Nephron progenitor cell (in vitro differentiated cells): ENCODE results near the gene CHST13.

Experiments used
- DNase-seq: peaks from one replicate; pipeline ENCODE4 v3.0.0; 2021
- H3K27ac Mint-ChIP-seq: 2 replicates; pipeline ENCODE4 v1.8.0; 2021; ENCODE audit warnings: mild to moderate bottlenecking, moderate library complexity, mixed read lengths
- H3K27me3 Mint-ChIP-seq: 2 replicates; pipeline ENCODE4 v1.8.0; 2021; ENCODE audit warnings: mild to moderate bottlenecking, low read depth, mixed read lengths; ENCODE audit not compliant: poor library complexity
- H3K36me3 Mint-ChIP-seq: 2 replicates; pipeline ENCODE4 v1.8.0; 2021; ENCODE audit warnings: low read depth, mixed read lengths
- H3K4me1 Mint-ChIP-seq: 2 replicates; pipeline ENCODE4 v1.8.0; 2021; ENCODE audit warnings: mixed read lengths
- H3K4me3 Mint-ChIP-seq: 2 replicates; pipeline ENCODE4 v1.8.0; 2021; ENCODE audit warnings: mild to moderate bottlenecking, moderate library complexity, mixed read lengths
- H3K9me3 Mint-ChIP-seq: 2 replicates; pipeline ENCODE4 v1.8.0; 2021; ENCODE audit warnings: mild to moderate bottlenecking, moderate library complexity, mixed read lengths
- CTCF ChIP-seq: fragments of 200-600 bp; sonication (generic); IDR thresholded peaks from 2 replicates; pipeline ENCODE4 v1.5.0; 2021; ENCODE audit warnings: antibody characterized with exemption

Gene CHST13

GRCh38 chr3:126552688-126553283, 28.8 kb downstream of the CHST13 start:
- Mint-ChIP-seq H3K36me3 (no peaks in the 10 kb centered on the region), H3K4me1 (peaks cover 26% of the 10 kb centered on the region), H3K9me3 (no peaks in the 10 kb centered on the region), H3K4me3 (no peak overlapping the region), H3K27ac (no peak overlapping the region), H3K27me3 (peaks cover 4% of the 10 kb centered on the region)
- TF ChIP-seq CTCF = no peak
- no peak for DNase-seq

- no peak for TF ChIP-seq CTCF
- no peak for DNase-seq
- peaks cover 26% of the 10 kb centered on the region for H3K4me1 Mint-ChIP-seq
- no peaks in the 10 kb centered on the region for H3K36me3 Mint-ChIP-seq
- H3K9me3 Mint-ChIP-seq = no peaks in the 10 kb centered on the region
- H3K27ac Mint-ChIP-seq = no peak overlapping the region
- H3K4me3 Mint-ChIP-seq = no peak overlapping the region
- H3K27me3 Mint-ChIP-seq = peaks cover 4% of the 10 kb centered on the region
Observed at GRCh38 chr3:126553284-126554084, 29.5 kb downstream of the CHST13 start.

GRCh38 chr3:126554560-126555525, 30.9 kb downstream of the CHST13 start:
- Mint-ChIP-seq H3K36me3 (no peaks in the 10 kb centered on the region), H3K27me3 (peaks cover 4% of the 10 kb centered on the region), H3K4me3 (no peak overlapping the region), H3K9me3 (no peaks in the 10 kb centered on the region), H3K27ac (no peak overlapping the region), H3K4me1 (peaks cover 13% of the 10 kb centered on the region)
- no peak for DNase-seq
- no peak for TF ChIP-seq CTCF

GRCh38 chr3:126555795-126556636, 32.1 kb downstream of the CHST13 start:
- H3K9me3 Mint-ChIP-seq = no peaks in the 10 kb centered on the region
- peaks cover 6% of the 10 kb centered on the region for H3K4me1 Mint-ChIP-seq
- H3K4me3 Mint-ChIP-seq = no peak overlapping the region
- H3K27me3 Mint-ChIP-seq = peaks cover 7% of the 10 kb centered on the region
- TF ChIP-seq CTCF = no peak
- H3K27ac Mint-ChIP-seq = no peak overlapping the region
- H3K36me3 Mint-ChIP-seq = no peaks in the 10 kb centered on the region
- DNase-seq = no peak

- Mint-ChIP-seq H3K4me3 (no peak overlapping the region), H3K27ac (no peak overlapping the region), H3K27me3 (peaks cover 9% of the 10 kb centered on the region), H3K9me3 (peaks cover 4% of the 10 kb centered on the region), H3K4me1 (no peaks in the 10 kb centered on the region), H3K36me3 (no peaks in the 10 kb centered on the region)
- no peak for TF ChIP-seq CTCF
- DNase-seq = no peak
Observed at GRCh38 chr3:126556637-126557414, 32.9 kb downstream of the CHST13 start.
